HG03439 (cell line): ENCODE results near the gene FAM117B.
"Not testable (repeated sequence)": the region's sequence is repeated elsewhere in the genome, so short reads cannot be mapped to it uniquely, and the experiment has no call there.

ENCODE experiments used
- ATAC-seq: cut with Tn5 transposase; IDR thresholded peaks from one replicate; pipeline ENCODE4 v1.9.1; 2021; ENCODE audit warnings: mild to moderate bottlenecking, moderate library complexity; ENCODE audit not compliant: unreplicated experiment

Gene FAM117B

DNA sequence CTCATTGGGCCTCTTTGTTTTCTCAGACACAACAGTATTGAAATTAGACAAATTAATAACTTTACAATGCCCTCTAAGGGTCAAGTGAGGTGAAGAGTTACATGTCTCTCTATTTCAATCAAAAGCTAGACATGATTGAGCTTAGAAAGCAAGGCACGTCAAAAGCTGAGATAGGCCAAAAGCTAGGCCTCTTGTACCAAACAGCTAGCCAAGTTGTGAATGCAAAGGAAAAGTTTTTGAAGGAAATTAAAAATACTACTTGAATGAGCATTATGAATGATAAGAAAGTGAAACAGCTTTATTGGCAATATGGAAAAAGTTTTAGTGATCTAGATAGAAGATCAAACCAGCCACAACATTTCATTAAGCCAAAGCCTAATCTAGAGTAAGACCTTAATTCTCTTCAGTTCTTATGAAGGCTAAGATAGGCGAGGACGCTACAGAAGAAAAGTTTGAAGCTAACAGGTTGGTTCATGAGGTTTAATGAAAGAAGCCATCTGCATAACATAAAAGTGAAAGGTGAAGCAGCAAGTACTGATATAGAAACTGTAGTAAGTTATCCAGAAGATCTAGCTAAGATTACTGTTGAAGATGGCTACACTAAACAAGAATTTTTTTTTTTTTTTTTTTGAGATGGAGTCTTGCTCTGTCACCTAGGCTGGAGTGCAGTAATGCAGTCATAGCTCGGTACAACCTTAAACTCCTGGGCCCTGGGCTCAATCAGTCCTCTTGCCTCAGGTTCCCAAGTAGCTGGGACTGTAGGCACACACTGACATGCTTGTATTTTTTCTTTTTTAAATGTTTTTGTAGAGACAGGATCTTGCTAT is 65.5 kb downstream of the FAM117B start:
- no peak for ATAC-seq

DNA sequence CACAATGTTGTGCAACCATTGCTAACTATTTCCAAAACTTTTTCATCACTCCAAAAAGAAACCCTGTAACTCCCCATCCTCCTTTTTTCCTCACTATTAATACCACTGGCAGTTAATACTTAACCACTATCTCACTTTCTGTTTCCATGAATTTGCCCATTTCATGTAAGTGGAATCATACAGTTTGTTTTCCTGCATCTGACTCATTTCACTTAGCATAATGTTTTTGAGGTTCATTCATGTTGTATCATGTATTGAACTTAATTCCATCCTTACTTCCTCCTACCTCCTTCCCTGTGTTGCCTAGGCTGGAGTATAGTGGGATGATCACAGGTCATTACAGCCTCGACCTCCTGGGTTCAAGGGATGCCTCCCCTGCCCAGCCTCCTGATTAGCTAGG is 68.3 kb downstream of the FAM117B start:
- no peak for ATAC-seq

DNA sequence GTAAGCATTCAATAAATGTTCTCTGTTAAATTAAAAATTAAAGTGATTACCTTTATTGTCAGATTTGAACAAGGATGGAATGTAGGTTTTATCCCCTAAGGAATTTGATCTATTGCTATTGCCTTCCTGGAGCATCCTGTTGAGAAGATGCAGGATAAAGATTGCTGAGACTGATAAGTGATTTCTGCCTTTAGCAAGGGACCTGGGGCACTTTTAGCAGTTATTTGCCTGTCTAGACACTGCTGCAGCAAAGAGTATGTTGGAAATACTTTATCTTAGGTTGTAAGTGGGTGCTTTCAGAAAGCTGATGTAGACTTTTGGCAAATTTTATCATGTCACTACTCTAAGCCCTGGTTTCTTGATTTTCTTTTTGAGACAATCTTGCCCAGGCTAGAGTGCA is 69.5 kb downstream of the FAM117B start:
- no peak for ATAC-seq

DNA sequence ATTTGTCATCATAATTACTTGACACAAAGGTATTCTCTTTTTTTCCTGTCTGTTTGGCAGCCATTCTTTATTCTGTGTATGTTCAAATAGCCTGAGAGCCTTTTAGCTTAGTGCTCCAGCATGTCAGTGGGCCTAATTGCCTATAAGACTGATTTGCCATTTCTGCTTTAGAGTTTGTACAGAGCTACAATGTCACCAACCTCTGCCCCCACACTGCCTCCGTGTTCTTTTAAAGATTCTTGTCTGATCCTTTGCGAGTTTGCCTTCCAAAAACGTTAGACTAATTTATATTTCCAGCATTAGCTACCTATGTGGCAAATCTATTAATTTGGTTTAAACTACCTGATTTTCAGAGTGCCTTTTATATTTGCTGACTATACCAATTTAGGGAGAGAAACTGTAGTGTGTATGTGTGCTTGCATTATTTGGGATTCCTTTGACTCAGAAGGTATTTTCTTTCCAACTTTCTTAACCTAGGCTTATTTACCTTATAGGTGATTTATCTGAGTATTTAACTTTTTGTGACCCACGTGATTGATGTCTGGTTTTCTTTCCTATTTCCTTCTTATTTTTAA is 70.8 kb downstream of the FAM117B start:
- ATAC-seq, result no peak

GRCh38 chr2:202714971-202715935 is 80.5 kb downstream of the FAM117B start:
- ATAC-seq, result not testable (repeated sequence)

- no peak for ATAC-seq
These were observed 81.4 kb downstream of the FAM117B start for GRCh38 chr2:202716114-202716718.

GRCh38 chr2:202716953-202717597 is 82.3 kb downstream of the FAM117B start:
- no peak for ATAC-seq

DNA sequence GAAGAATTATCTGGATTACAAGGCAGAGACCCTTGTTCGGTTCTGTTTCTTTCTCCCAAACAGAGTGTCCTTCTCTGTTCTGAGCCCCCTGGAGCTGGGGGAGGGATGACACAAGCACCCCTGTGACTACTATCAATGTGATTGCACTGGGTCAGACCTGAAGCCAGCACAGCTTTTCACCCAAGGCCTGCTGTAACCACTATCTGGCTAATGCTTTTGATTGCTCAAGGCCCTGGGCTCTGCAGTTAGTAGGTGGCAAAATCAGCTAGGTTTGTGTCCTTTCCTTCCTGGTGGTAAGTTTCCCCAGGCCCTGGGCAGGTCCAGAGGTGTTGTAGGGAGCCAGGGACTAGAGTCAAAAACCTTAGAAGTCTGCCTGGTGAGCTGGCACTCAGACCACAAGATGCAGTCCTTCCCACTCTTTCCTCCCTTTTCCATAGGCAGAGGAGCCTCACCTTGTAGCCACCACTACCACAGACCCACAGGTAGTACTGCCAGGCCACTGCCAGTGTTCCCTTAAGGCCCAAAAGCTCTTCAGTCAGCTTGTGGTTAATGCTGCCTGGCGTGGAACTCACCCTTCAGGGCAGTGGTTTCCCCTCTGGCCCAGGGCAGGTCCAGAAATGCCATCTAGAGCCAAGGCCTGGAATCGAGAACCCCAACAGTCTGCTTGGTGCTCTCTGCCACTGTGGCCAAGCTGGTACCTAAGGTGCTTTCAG is 83.0 kb downstream of the FAM117B start:
- ATAC-seq, result no peak

- ATAC-seq, result no peak
These were observed 83.8 kb downstream of the FAM117B start for GRCh38 chr2:202718614-202719013.

DNA sequence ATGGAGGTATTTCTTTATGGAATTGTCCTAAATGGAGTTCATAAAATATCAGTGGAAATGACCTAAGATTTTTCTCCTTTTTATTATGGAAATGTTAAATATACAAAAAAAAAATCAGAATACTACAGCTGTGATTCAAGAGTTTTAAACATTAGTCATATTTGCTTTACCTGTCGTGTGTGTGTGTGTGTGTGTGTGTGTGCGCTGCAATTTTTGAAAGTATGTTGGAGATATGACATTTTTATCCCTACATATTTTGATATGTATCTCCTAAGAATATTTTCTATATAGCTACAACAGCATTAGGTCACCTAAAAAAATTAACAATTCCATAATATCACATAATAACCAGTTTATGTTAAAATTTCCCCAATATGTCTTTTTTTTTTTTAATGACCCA is 85.5 kb downstream of the FAM117B start:
- ATAC-seq, result no peak

GRCh38 chr2:202721621-202722020 is 86.9 kb downstream of the FAM117B start:
- no peak for ATAC-seq

DNA sequence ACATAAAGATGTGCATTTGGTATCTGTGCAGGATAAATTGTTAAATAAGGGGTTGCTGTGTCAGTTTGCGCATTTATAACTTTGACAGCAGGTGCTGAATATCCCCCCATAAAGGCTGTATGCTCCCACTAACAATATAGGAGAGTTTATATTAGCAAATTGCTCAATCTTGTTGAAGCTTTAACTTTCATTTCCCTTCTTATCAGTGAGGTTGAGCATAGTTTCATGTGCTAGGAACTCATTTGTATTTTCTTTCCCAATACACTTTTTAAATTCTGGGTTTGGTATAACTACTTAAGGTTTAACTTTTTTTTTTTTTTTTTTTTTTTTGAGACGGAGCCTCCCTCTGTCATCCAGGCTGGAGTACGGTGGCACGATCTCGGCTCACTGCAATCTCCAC is 89.0 kb downstream of the FAM117B start:
- ATAC-seq, result no peak

GRCh38 chr2:202726070-202726469 is 91.3 kb downstream of the FAM117B start:
- ATAC-seq, result no peak

DNA sequence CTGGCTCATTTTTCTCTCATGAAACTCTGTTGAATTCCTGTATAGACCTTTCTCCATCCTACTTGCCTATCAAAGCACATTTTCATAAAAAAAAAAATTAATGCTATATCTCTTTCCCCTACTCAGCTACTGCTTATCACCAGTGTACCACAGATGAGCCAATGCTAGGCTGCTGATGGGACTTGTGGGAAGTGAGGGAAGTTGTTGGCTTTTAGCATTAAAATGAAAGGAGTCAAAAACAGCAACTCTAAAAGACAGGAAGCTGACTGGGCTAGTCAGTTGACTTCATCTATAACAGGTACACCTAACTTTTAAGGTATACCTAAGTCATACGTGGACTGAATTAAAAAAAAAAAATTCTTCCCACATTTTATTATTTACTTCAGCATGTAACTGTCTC is 102.1 kb downstream of the FAM117B start:
- ATAC-seq, result no peak

GRCh38 chr2:202743613-202744012 is 108.8 kb downstream of the FAM117B start:
- no peak for ATAC-seq

GRCh38 chr2:202749477-202749876 is 114.7 kb downstream of the FAM117B start:
- ATAC-seq, result no peak

- ATAC-seq, result no peak
These were observed 116.1 kb downstream of the FAM117B start for GRCh38 chr2:202750763-202751427.

DNA sequence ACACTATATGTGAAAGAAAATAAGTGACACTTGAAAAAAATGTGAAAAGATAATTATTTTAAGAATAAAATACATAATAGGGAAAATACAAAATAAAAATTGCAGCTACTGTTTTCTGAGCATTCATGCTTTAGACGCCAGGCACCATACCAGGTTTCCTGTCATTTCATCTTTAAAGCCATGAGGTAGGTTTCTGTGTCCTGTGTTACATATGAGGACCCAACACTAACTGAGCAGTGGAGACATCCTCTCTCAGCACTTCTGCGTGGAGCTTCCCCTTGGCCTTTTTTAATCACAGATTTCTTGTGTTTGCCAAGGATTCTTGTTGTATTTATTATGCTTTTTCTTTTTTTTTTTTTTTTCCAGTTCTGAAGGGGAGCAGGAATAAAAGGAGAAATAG is 117.3 kb downstream of the FAM117B start:
- no peak for ATAC-seq

GRCh38 chr2:202754936-202755335 is 120.2 kb downstream of the FAM117B start:
- no peak for ATAC-seq
